ENCODE measurements around the gene LIX1. TPM values are rescaled to one million over a fixed set of nuclear protein-coding genes. Genes with fewer than 3 reads are reported as not detected.

Gene LIX1
- total RNA-seq, 2 donors from 2014 or later, result not detected

- intact Hi-C loops (cut with DNase I), result no loop called here
- no peak for DNase-seq (ENCODE audit: low spot score)
These were observed 30.8 kb downstream of the LIX1 start for GRCh38 chr5:97111616-97112015.

- intact Hi-C loops (cut with DNase I), result no loop called here
- no peak for DNase-seq (ENCODE audit: low spot score)
These were observed 31.4 kb downstream of the LIX1 start for GRCh38 chr5:97111004-97111403.

- no peak for DNase-seq (ENCODE audit: low spot score)
These were observed 35.1 kb downstream of the LIX1 start for GRCh38 chr5:97107318-97107717.

GRCh38 chr5:97106216-97106581 lies 36.2 kb downstream of the LIX1 start:
- intact Hi-C loops (cut with DNase I), result no loop called here
- no peak for DNase-seq (ENCODE audit: low spot score)

More at GRCh38 chr5:97107318-97107717, 35.1 kb downstream of the LIX1 start:
- intact Hi-C loops (cut with DNase I), result no loop called here

GRCh38 chr5:97105501-97106215 lies 36.8 kb downstream of the LIX1 start:
- intact Hi-C loops (cut with DNase I), result no loop called here
- no peak for DNase-seq (ENCODE audit: low spot score)

GRCh38 chr5:97102010-97102470 lies 40.4 kb downstream of the LIX1 start:
- DNase-seq (ENCODE audit: low spot score), result no peak
- intact Hi-C loops (cut with DNase I), result no loop called here

GRCh38 chr5:97101189-97101910 lies 41.1 kb downstream of the LIX1 start:
- intact Hi-C loops (cut with DNase I), result no loop called here
- DNase-seq (ENCODE audit: low spot score), result no peak

- DNase-seq (ENCODE audit: low spot score), result no peak
These were observed 41.9 kb downstream of the LIX1 start for GRCh38 chr5:97100476-97100875.

GRCh38 chr5:97098922-97099321 lies 43.5 kb downstream of the LIX1 start:
- DNase-seq (ENCODE audit: low spot score), result no peak

More at GRCh38 chr5:97100476-97100875, 41.9 kb downstream of the LIX1 start:
- intact Hi-C loops (cut with DNase I), result no loop called here

GRCh38 chr5:97097326-97098230 lies 44.8 kb downstream of the LIX1 start:
- intact Hi-C loops (cut with DNase I), result no loop called here
- no peak for DNase-seq (ENCODE audit: low spot score)

More at GRCh38 chr5:97098922-97099321, 43.5 kb downstream of the LIX1 start:
- intact Hi-C loops (cut with DNase I), result no loop called here

- intact Hi-C loops (cut with DNase I), result no loop called here
- no peak for DNase-seq (ENCODE audit: low spot score)
These were observed 45.6 kb downstream of the LIX1 start for GRCh38 chr5:97096846-97097245.

GRCh38 chr5:97096191-97096590 lies 46.2 kb downstream of the LIX1 start:
- no peak for DNase-seq (ENCODE audit: low spot score)
- intact Hi-C loops (cut with DNase I), result no loop called here

GRCh38 chr5:97095318-97095732 lies 47.1 kb downstream of the LIX1 start:
- intact Hi-C loops (cut with DNase I), result no loop called here
- DNase-seq (ENCODE audit: low spot score), result no peak

GRCh38 chr5:97094579-97095317 lies 47.7 kb downstream of the LIX1 start:
- intact Hi-C loops (cut with DNase I), result no loop called here
- DNase-seq (ENCODE audit: low spot score), result no peak

- intact Hi-C loops (cut with DNase I), result no loop called here
- no peak for DNase-seq (ENCODE audit: low spot score)
These were observed 49.2 kb downstream of the LIX1 start for GRCh38 chr5:97093193-97093592.

- intact Hi-C loops (cut with DNase I), result no loop called here
- DNase-seq (ENCODE audit: low spot score), result no peak
These were observed 51.5 kb downstream of the LIX1 start for GRCh38 chr5:97090944-97091343.

- intact Hi-C loops (cut with DNase I), result no loop called here
- DNase-seq (ENCODE audit: low spot score), result no peak
These were observed 53.1 kb downstream of the LIX1 start for GRCh38 chr5:97089149-97089801.

- DNase-seq (ENCODE audit: low spot score), result no peak
- intact Hi-C loops (cut with DNase I), result no loop called here
These were observed 53.6 kb downstream of the LIX1 start for GRCh38 chr5:97088774-97089148.

GRCh38 chr5:97087138-97087537 lies 55.3 kb downstream of the LIX1 start:
- intact Hi-C loops (cut with DNase I), result no loop called here
- no peak for DNase-seq (ENCODE audit: low spot score)
